Colon (tissue), 2 donors: Measurements from ENCODE around the gene PTPRN2.

Experiments used
- FAIRE-seq: peaks from 2 replicates; lab custom pipeline; 2012; peaks lifted over from hg19 to GRCh38; lab: Jason Lieb, UNC
- donor health status: control.
- donor health status: control.

Gene PTPRN2

GRCh38 chr7:158024351-158024715 is 563.3 kb downstream of the PTPRN2 start:
- FAIRE-seq, result no peak

GRCh38 chr7:158023681-158024350 is 563.8 kb downstream of the PTPRN2 start:
- FAIRE-seq, result no peak

- no peak for FAIRE-seq
Measured at GRCh38 chr7:158023157-158023556, 564.5 kb downstream of the PTPRN2 start.

GRCh38 chr7:158022601-158023000 is 565.0 kb downstream of the PTPRN2 start:
- FAIRE-seq, result no peak

GRCh38 chr7:158021836-158022235 is 565.8 kb downstream of the PTPRN2 start:
- no peak for FAIRE-seq

GRCh38 chr7:158020706-158021095 is 566.9 kb downstream of the PTPRN2 start:
- FAIRE-seq, result no peak

GRCh38 chr7:158019726-158020705 is 567.6 kb downstream of the PTPRN2 start:
- no peak for FAIRE-seq

- no peak for FAIRE-seq
Measured at GRCh38 chr7:158018971-158019645, 568.5 kb downstream of the PTPRN2 start.

GRCh38 chr7:158018098-158018762 is 569.4 kb downstream of the PTPRN2 start:
- no peak for FAIRE-seq

GRCh38 chr7:158017111-158018097 is 570.2 kb downstream of the PTPRN2 start:
- FAIRE-seq, result no peak

GRCh38 chr7:158016180-158017097 is 571.2 kb downstream of the PTPRN2 start:
- no peak for FAIRE-seq

- FAIRE-seq, result no peak
Measured at GRCh38 chr7:158015403-158016179, 572.0 kb downstream of the PTPRN2 start.

GRCh38 chr7:158014976-158015375 is 572.6 kb downstream of the PTPRN2 start:
- no peak for FAIRE-seq

- no peak for FAIRE-seq
Measured at GRCh38 chr7:158013085-158013668, 574.4 kb downstream of the PTPRN2 start.

- no peak for FAIRE-seq
Measured at GRCh38 chr7:158011941-158012340, 575.7 kb downstream of the PTPRN2 start.

GRCh38 chr7:158010961-158011693 is 576.5 kb downstream of the PTPRN2 start:
- FAIRE-seq, result no peak

- FAIRE-seq, result no peak
Measured at GRCh38 chr7:158009886-158010285, 577.7 kb downstream of the PTPRN2 start.

- no peak for FAIRE-seq
Measured at GRCh38 chr7:158008267-158008666, 579.4 kb downstream of the PTPRN2 start.
